Measurements from ENCODE around the gene LDLRAD4.

Gene LDLRAD4

DNA sequence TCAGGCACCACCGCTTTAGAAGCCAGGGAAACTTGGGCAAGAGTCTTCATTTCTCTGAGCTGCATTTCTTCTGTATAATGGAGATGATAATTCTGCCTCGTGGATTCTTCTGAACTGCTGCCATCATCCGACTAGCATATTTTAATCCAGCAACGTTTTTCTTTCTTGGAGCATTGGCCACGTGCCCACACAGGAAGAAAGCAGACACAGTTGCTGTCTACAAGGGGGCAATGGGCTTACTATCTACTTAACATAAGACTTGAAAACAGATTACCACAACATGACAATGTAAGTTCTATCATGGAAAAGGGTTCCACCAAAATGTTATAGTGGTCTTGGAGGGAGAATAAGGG is 331.3 kb downstream of the LDLRAD4 start:
- TF ChIP-seq, protein P1, sequence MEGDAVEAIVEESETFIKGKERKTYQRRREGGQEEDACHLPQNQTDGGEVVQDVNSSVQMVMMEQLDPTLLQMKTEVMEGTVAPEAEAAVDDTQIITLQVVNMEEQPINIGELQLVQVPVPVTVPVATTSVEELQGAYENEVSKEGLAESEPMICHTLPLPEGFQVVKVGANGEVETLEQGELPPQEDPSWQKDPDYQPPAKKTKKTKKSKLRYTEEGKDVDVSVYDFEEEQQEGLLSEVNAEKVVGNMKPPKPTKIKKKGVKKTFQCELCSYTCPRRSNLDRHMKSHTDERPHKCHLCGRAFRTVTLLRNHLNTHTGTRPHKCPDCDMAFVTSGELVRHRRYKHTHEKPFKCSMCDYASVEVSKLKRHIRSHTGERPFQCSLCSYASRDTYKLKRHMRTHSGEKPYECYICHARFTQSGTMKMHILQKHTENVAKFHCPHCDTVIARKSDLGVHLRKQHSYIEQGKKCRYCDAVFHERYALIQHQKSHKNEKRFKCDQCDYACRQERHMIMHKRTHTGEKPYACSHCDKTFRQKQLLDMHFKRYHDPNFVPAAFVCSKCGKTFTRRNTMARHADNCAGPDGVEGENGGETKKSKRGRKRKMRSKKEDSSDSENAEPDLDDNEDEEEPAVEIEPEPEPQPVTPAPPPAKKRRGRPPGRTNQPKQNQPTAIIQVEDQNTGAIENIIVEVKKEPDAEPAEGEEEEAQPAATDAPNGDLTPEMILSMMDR (IDR thresholded peaks at IDR 0.05; ENCODE audit: borderline replicate concordance, control extremely low read depth, extremely low read depth, insufficient read depth, missing control alignments): no peak
- in situ Hi-C loops (cut with MboI; ENCODE audit: low sequenced_read_pairs, unreplicated experiment): loop anchor here (25.0 kb wide), 2 partner anchors 262 to 563 kb away; partner anchors contain the start of genes CEP192 and MC5R
- no peak for DNase-seq (ENCODE audit: low spot score)

DNA sequence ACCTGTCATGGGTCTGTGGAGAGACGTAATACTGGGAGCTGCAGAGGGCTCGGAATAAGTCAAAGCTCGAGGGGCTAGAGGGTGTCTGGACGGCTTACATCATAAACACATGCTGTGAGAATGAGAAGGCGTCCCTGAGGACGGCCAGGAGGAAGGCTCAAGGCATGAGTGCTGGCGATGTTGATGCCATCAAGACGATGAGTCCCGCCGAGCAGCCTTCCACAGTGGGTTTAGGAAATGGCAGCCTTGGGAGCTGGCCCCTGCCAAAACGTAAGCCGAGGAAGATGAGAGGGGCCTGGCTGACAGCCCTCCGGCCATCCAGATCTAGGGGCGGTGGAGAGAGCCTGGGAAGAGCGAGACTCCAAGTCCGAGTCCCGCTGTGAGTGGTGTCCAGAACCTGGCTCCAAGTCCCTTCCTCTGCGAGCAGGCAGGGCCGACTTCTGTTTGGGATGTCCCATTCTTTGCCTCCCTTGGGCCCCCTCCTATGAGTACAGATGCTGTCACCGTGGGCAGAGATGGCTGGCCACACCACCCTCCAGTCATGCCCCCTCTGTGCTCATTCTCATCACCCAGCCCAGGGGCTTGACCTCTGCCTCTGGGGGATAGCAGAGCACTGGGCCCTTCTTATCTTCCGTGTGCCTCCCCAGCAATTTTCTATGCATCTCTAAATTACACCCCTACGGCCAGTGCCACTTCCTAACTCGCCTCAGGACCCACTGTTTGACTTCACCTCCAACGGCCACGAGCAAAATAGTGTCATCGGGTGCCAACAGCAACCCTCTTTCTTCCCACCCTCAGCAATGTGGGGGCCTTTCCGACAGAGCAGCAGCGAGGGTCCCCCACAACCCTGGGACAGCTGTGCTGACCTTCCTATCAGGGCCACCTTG is 332.1 kb downstream of the LDLRAD4 start:
- TF ChIP-seq, protein P1 (IDR thresholded peaks at IDR 0.05; ENCODE audit: borderline replicate concordance, control extremely low read depth, extremely low read depth, insufficient read depth, missing control alignments): no peak
- in situ Hi-C loops (cut with MboI; ENCODE audit: low sequenced_read_pairs, unreplicated experiment): loop anchor here (25.0 kb wide), 2 partner anchors 262 to 563 kb away; partner anchors contain the start of genes CEP192 and MC5R
- no peak for DNase-seq (ENCODE audit: low spot score)

DNA sequence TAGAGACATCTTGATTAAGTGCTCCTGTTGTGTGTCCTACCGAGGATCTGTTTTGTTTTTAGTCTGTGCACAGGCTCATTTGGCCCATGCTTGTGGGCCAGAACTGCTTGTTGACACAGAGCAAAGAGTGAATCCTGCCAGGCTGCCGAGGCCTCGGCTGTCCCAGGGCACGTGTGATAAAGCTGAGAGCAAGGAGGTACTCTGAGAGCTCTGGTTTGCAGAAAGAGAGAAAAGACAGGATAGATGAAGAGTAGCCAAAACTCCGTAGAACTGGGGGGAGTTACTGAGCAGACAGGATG is 332.7 kb downstream of the LDLRAD4 start:
- in situ Hi-C loops (cut with MboI; ENCODE audit: low sequenced_read_pairs, unreplicated experiment): loop anchor here (25.0 kb wide), 2 partner anchors 261 to 564 kb away; partner anchors contain the start of genes CEP192 and MC5R
- DNase-seq (ENCODE audit: low spot score): no peak
- TF ChIP-seq, protein P1 (IDR thresholded peaks at IDR 0.05; ENCODE audit: borderline replicate concordance, control extremely low read depth, extremely low read depth, insufficient read depth, missing control alignments): no peak

DNA sequence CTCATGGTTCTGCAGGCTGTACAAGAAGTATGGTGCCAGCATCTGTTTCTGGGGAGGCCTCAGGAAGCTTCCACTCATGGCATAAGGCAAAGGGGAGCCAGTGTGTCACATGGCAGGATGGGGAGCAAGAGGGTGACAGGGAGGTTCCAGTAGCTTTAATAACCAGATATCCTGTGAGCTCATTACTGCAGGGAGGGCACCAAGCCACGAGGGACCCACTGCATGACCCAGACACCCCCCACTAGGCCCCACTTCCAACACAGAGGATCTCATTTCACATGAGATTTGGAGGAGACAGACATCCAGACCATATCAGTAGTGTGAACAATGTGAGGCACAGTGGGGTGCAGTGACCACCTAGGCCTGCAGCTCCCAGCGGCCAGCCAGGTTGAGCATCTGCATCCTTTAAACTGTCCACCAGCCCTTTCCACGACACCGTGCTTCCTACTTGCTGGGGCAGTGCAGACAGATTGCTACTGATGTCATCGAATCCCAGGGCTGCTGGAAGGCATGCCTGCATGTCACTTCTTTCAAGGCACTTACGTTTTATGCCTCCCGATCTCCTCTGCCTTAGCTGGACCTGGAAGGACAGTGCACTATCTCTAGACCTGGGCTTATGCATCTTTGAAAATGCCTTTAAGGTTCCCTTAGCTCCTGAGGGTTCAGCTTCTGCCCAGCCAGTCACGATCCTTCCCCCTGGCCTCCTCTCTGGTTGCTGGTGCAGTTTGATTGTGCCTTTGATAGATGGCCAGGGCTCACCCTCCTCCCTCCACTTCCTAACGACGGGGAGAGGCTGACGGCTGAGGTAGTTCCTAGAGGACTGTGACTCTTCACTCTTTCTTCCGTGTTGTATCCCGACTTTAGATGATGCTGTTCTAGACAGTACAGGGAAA is 333.5 kb downstream of the LDLRAD4 start:
- in situ Hi-C loops (cut with MboI; ENCODE audit: low sequenced_read_pairs, unreplicated experiment): loop anchor here (25.0 kb wide), 2 partner anchors 260 to 565 kb away; partner anchors contain the start of genes CEP192 and MC5R
- TF ChIP-seq, protein P1 (IDR thresholded peaks at IDR 0.05; ENCODE audit: borderline replicate concordance, control extremely low read depth, extremely low read depth, insufficient read depth, missing control alignments): no peak
- no peak for DNase-seq (ENCODE audit: low spot score)

DNA sequence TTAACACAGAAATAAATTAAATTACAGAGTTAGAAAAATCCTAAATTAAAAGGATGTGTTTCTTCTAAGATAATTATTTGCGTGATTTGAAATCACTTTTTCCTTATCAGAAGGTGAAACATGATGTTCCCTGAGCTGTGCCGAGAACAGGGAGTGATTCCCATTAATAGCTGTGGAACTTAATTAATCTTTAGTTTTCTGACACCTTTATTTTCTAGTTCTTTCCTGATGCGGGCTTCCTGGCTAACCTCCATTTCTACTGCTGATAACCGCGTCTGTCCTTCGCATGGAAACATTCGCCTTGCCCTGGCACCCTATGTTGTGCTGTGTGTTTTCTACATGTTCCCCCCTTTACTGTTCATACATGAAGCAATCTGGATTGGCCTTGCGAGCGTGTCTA is 334.9 kb downstream of the LDLRAD4 start:
- TF ChIP-seq, protein P1 (IDR thresholded peaks at IDR 0.05; ENCODE audit: borderline replicate concordance, control extremely low read depth, extremely low read depth, insufficient read depth, missing control alignments): no peak
- in situ Hi-C loops (cut with MboI; ENCODE audit: low sequenced_read_pairs, unreplicated experiment): loop anchor here (25.0 kb wide), 2 partner anchors 259 to 566 kb away; partner anchors contain the start of genes CEP192 and MC5R

DNA sequence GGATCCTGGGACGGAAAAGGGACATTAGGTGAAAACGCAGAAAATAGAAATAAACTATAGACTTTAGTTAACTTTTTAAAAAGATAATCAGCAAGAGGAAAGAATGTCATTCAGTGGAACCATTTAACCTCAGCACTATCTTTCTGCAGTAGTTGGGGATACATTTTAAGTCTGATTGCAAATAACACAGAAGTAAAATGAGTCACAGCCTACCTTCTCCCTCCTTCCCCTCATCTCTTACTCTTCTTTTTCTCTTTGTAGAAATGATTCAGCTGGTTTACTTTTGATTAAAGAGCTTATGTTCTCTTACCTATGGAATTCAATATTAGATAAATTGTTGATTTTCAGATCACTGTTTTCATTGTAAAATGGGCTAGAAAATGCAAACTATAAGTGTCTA is 336.6 kb downstream of the LDLRAD4 start:
- TF ChIP-seq, protein P1 (IDR thresholded peaks at IDR 0.05; ENCODE audit: borderline replicate concordance, control extremely low read depth, extremely low read depth, insufficient read depth, missing control alignments): no peak
- in situ Hi-C loops (cut with MboI; ENCODE audit: low sequenced_read_pairs, unreplicated experiment): loop anchor here (5.0 to 25.0 kb wide), 3 partner anchors 77 to 568 kb away; partner anchors contain the start of genes CEP192 and MC5R
- DNase-seq (ENCODE audit: low spot score): no peak

More for the DNA sequence above, 334.9 kb downstream of the LDLRAD4 start:
- DNase-seq (ENCODE audit: low spot score): no peak

Data from GM13976 (cell line).